WTC11 (cell line): ENCODE results near the gene FAM43A. TPM values are rescaled to one million over a fixed set of nuclear protein-coding genes. Genes with fewer than 3 reads are reported as not detected.
A peak's percentile ranks its signal among the peaks of the same experiment; 100 is the strongest.

Source experiments
- ATAC-seq: fragments of 200-7000 bp; cut with Tn5 transposase; 2 replicates; pipeline ENCODE4 v1.10.0; 2021; ENCODE audit warnings: mild to moderate bottlenecking, moderate library complexity
- CTCF ChIA-PET: fragments of 300-600 bp; sonication (Branson Sonifier 250); formaldehyde crosslinking; loops from one replicate; lab custom pipeline; 2021; ENCODE audit warnings: antibody characterized with exemption; lab: Charles Lee
- POLR2A ChIA-PET: fragments of 350-600 bp; sonication (Branson Sonifier 250); formaldehyde crosslinking; loops from one replicate; lab custom pipeline; 2021; ENCODE audit warnings: antibody characterized with exemption; lab: Charles Lee
- DNase-seq: peaks from one replicate; pipeline ENCODE4 v3.0.0; 2021; ENCODE audit warnings: low spot score
- H3K27ac Mint-ChIP-seq: 2 replicates; pipeline ENCODE4 v1.8.0; 2021; ENCODE audit warnings: mixed read lengths
- H3K27me3 Mint-ChIP-seq: 2 replicates; pipeline ENCODE4 v1.8.0; 2021; ENCODE audit warnings: low read depth, mild to moderate bottlenecking, moderate library complexity, mixed read lengths
- H3K36me3 Mint-ChIP-seq: 2 replicates; pipeline ENCODE4 v1.8.0; 2021; ENCODE audit warnings: mixed read lengths
- H3K4me1 Mint-ChIP-seq: 2 replicates; pipeline ENCODE4 v1.8.0; 2022; ENCODE audit warnings: mixed read lengths
- H3K4me3 Mint-ChIP-seq: 2 replicates; pipeline ENCODE4 v1.8.0; 2021; ENCODE audit warnings: mild to moderate bottlenecking, moderate library complexity, mixed read lengths
- H3K9me3 Mint-ChIP-seq: 2 replicates; pipeline ENCODE4 v1.8.0; 2021; ENCODE audit warnings: mixed read lengths
- AFF4 ChIP-seq: sonication (generic); formaldehyde crosslinking; IDR thresholded peaks from 2 replicates; pipeline ENCODE4 v1.8.1; 2023; ENCODE audit warnings: mild to moderate bottlenecking, missing genetic modification reagents, borderline replicate concordance
- ATF3 ChIP-seq: sonication (generic); formaldehyde crosslinking; conservative IDR thresholded peaks from 2 replicates; pipeline ENCODE4 v1.8.1; 2022; ENCODE audit warnings: mild to moderate bottlenecking, missing genetic modification reagents
- FOXJ3 ChIP-seq: sonication (generic); formaldehyde crosslinking; IDR thresholded peaks from 2 replicates; pipeline ENCODE4 v1.9.0; 2021; ENCODE audit warnings: missing genetic modification reagents, mild to moderate bottlenecking, borderline replicate concordance
- GTF2I ChIP-seq: fragments of 250-450 bp; sonication (Bioruptor Pico); conservative IDR thresholded peaks from 2 replicates; pipeline ENCODE4 v1.4.0; 2021; ENCODE audit warnings: mild to moderate bottlenecking
- HMGXB4 ChIP-seq: sonication (generic); formaldehyde crosslinking; IDR thresholded peaks from 2 replicates; pipeline ENCODE4 v1.8.1; 2023; ENCODE audit warnings: mild to moderate bottlenecking, moderate library complexity, missing genetic modification reagents
- MXD4 ChIP-seq: fragments of 250-450 bp; sonication (Bioruptor Pico); IDR thresholded peaks from 2 replicates; pipeline ENCODE4 v1.8.0; 2021; ENCODE audit warnings: mild to moderate bottlenecking, moderate library complexity, borderline replicate concordance
- NFE2L1 ChIP-seq: sonication (generic); formaldehyde crosslinking; IDR thresholded peaks from 2 replicates; pipeline ENCODE4 v1.8.1; 2023; ENCODE audit warnings: missing genetic modification reagents
- NR1H2 ChIP-seq: sonication (generic); formaldehyde crosslinking; IDR thresholded peaks from 2 replicates; pipeline ENCODE4 v1.9.0; 2021; ENCODE audit warnings: mild to moderate bottlenecking, moderate library complexity, missing genetic modification reagents
- SMAD3 ChIP-seq: sonication (generic); formaldehyde crosslinking; IDR thresholded peaks from 2 replicates; pipeline ENCODE4 v1.8.0; 2022; ENCODE audit warnings: missing genetic modification reagents, mild to moderate bottlenecking, borderline replicate concordance
- SOX15 ChIP-seq: fragments of 250-450 bp; sonication (Bioruptor Pico); IDR thresholded peaks from 2 replicates; pipeline ENCODE4 v1.9.0; 2021; ENCODE audit warnings: mild to moderate bottlenecking
- SP1 ChIP-seq: sonication (generic); formaldehyde crosslinking; conservative IDR thresholded peaks from 2 replicates; pipeline ENCODE4 v1.8.1; 2022; ENCODE audit warnings: missing genetic modification reagents
- TEAD4 ChIP-seq: sonication (generic); formaldehyde crosslinking; IDR thresholded peaks from 2 replicates; pipeline ENCODE4 v1.8.0; 2022; ENCODE audit warnings: mild to moderate bottlenecking, missing genetic modification reagents
- TP53 ChIP-seq: sonication (generic); formaldehyde crosslinking; IDR thresholded peaks from 2 replicates; pipeline ENCODE4 v1.8.1; 2023; ENCODE audit warnings: mild to moderate bottlenecking, missing genetic modification reagents
- ZBTB21 ChIP-seq: sonication (generic); formaldehyde crosslinking; IDR thresholded peaks from 2 replicates; pipeline ENCODE4 v1.8.1; 2023; ENCODE audit warnings: mild to moderate bottlenecking, missing genetic modification reagents, borderline replicate concordance
- ZBTB43 ChIP-seq: sonication (generic); formaldehyde crosslinking; IDR thresholded peaks from 2 replicates; pipeline ENCODE4 v1.8.1; 2023; ENCODE audit warnings: mild to moderate bottlenecking, missing genetic modification reagents
- ZMAT4 ChIP-seq: fragments of 250-450 bp; sonication (Bioruptor Pico); IDR thresholded peaks from 2 replicates; pipeline ENCODE4 v1.9.0; 2021; ENCODE audit warnings: mild to moderate bottlenecking
- ZNF138 ChIP-seq: sonication (generic); formaldehyde crosslinking; conservative IDR thresholded peaks from 2 replicates; pipeline ENCODE4 v1.8.1; 2022; ENCODE audit warnings: mild to moderate bottlenecking, moderate library complexity, missing genetic modification reagents
- ZNF263 ChIP-seq: sonication (generic); formaldehyde crosslinking; IDR thresholded peaks from 2 replicates; pipeline ENCODE4 v1.8.1; 2022; ENCODE audit warnings: low read depth, mild to moderate bottlenecking, moderate library complexity, missing genetic modification reagents
- ZNF281 ChIP-seq: sonication (generic); formaldehyde crosslinking; IDR thresholded peaks from 2 replicates; pipeline ENCODE4 v1.8.0; 2023; ENCODE audit warnings: mild to moderate bottlenecking, missing genetic modification reagents
- ZNF396 ChIP-seq: fragments of 250-450 bp; sonication (Bioruptor Pico); IDR thresholded peaks from 2 replicates; pipeline ENCODE4 v1.8.0; 2021; ENCODE audit warnings: mild to moderate bottlenecking, moderate library complexity, borderline replicate concordance
- ZNF423 ChIP-seq: fragments of 250-450 bp; sonication (Bioruptor Pico); IDR thresholded peaks from 2 replicates; pipeline ENCODE4 v2.1.2; 2022; ENCODE audit warnings: mild to moderate bottlenecking, moderate library complexity
- total RNA-seq: library from RNA; stranded (reverse); gene quantifications from 3 replicates; pipeline ENCODE4 v1.2.3, GENCODE V29; 2021

Gene FAM43A
- total RNA-seq, 1 experiment from 2014 or later = 2.6 TPM

GRCh38 chr3:194686414-194686815 lies 732 bp downstream of the FAM43A start:
- ATAC-seq (no peak), DNase-seq (no peak)
- CTCF ChIA-PET = interaction anchor here (0.9 to 3.6 kb wide), 22 partner anchors 10 to 584 kb away, joined by 3 to 45 read pairs (median 10); partner anchors contain the start of genes LSG1 and XXYLT1
- H3K36me3 Mint-ChIP-seq = no peaks in the 10 kb centered on the region
- POLR2A ChIA-PET = interaction anchor here (0.6 to 2.3 kb wide), 6 partner anchors 14 to 584 kb away, joined by 3 to 9 read pairs (median 6); partner anchors contain the start of genes LSG1 and XXYLT1
- H3K27ac Mint-ChIP-seq = no peak overlapping the region
- peaks cover 50% of the 10 kb centered on the region for H3K27me3 Mint-ChIP-seq
- peaks cover 32% of the 10 kb centered on the region for H3K4me1 Mint-ChIP-seq
- H3K9me3 Mint-ChIP-seq = no peaks in the 10 kb centered on the region
- TF ChIP-seq ZNF423 (CRISPR knock-in tag) = peak; percentile 38; the same call in 1 of the 2 replicates
- TF ChIP-seq ZNF138 (CRISPR knock-in tag) = no peak
- peak overlapping the region; percentile 84 for H3K4me3 Mint-ChIP-seq

- Mint-ChIP-seq H3K27ac (no peak overlapping the region), H3K27me3 (peaks cover 50% of the 10 kb centered on the region), H3K4me1 (peaks cover 32% of the 10 kb centered on the region), H3K4me3 (peak overlapping the region; percentile 84), H3K36me3 (no peaks in the 10 kb centered on the region), H3K9me3 (no peaks in the 10 kb centered on the region)
- ChIA-PET CTCF (interaction anchor here (0.7 to 3.6 kb wide), 55 partner anchors 9 to 857 kb away, joined by 3 to 45 read pairs (median 4); partner anchors contain the start of genes LSG1 and XXYLT1), POLR2A (interaction anchor here (0.6 to 2.3 kb wide), 6 partner anchors 15 to 584 kb away, joined by 3 to 9 read pairs (median 4); partner anchors contain the start of genes LSG1 and XXYLT1)
- no peak for DNase-seq
- peak; percentile 22 for ATAC-seq
- TF ChIP-seq ZNF281 (CRISPR knock-in tag) (peak; percentile 49), HMGXB4 (CRISPR knock-in tag) (no peak; the same call in none of the 2 replicates), ZNF263 (peak; percentile 56; the same call in 1 of the 2 replicates), MXD4 (CRISPR knock-in tag) (no peak), AFF4 (no peak; the same call in 1 of the 2 replicates), SOX15 (CRISPR knock-in tag) (no peak), ZBTB21 (peak; percentile 62; the same call in 1 of the 2 replicates), ZNF396 (no peak), NR1H2 (CRISPR knock-in tag) (no peak), ZBTB43 (CRISPR knock-in tag) (peak; percentile 33; the same call in 1 of the 2 replicates), FOXJ3 (CRISPR knock-in tag) (no peak), SMAD3 (peak; percentile 89; the same call in 1 of the 2 replicates), GTF2I (CRISPR knock-in tag) (no peak), NFE2L1 (CRISPR knock-in tag) (peak; percentile 64; the same call in 1 of the 2 replicates), ATF3 (peak; percentile 58; the same call in 1 of the 2 replicates), TP53 (CRISPR knock-in tag) (peak; percentile 82; the same call in 1 of the 2 replicates), SP1 (peak; percentile 35), TEAD4 (0 out of 2 replicates have a peak, but pooled peaks have one; percentile 7), ZMAT4 (CRISPR knock-in tag) (no peak)
Observed at GRCh38 chr3:194686816-194687637, 1.3 kb downstream of the FAM43A start.
